ENCODE data around the gene GNB2.

The GNB2 gene

DNA sequence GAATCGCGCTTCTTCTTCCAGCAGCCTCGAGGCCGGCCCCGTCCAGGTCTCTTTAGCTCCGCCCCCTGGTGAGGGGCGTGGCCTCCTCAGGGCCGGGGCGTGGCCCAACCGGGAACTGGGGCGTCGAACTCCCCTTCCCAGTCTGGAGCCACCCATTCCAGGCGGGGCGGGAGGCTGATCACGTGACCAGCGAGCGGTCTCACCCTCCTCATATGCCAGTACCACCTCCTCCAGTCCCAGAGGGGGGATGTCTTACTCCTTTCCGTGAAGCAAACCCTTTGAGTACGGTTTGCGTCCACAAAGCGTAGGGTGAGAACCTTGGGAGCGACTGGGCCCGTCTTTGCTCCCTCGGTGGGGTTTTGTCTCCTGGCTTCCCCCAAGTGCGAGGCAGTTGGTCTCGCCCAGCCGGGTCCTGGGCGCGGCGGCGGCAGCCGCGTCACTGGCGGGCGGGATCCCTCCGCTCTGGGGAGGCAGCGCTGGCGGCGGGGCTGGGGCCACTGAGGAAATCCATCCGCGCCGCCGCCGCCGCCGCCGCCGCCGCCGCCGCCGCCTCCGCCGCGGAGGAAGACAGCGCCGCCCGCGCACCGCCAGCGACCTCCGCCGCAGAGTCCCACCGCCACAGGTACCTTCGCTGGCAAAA is at the start of gene GNB2:
Gene GNB2, plus strand, starts transcription at position 439 of the 640 bp plus-strand sequence. CDS start 2,526 bp downstream, outside the sequence.
- DNase-seq (ENCODE audit: low read depth in 2 of 2), result peak; percentile 97

DNA sequence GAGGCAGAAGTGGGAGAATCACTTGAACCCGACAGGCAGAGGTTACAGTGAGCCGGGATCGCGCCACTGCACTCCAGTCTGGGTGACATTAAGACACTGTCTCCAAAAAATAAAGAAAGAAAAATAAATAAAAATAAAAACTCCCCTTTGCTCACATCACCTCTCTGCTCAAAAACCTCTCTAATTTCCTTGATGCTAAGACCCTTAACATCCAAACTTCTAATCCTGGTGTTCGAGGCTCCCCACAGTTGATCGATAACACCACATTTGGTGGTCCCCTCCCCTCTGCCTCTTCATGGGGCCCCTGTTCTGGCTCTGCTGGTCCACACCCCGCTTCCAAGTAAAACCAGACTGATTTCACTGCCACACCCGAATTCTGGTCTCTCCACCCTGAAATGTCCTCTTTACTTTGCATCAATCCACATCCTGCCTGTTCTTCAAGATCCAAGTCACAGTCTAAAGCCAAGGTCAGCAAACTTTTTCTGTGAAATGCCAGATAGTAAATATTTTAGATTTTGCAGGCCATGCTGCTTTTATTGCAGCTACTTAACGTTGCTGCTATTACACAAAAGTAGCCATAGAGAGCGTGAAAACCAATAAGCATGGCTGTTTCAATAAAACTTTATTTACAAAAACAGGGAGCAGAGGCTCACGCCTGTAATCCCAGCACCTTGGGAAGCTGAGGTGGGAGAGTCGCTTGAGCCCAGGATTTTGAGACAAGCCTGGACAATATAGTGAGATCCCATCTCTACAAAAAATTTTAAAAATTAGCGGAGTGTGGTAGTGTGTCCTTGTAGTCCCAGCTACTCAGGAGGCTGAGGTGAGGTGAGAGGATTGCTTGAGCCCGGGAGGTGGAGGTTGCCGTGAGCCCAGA is 49.4 kb upstream of the GNB2 start:
- no peak for DNase-seq (ENCODE audit: low read depth in 2 of 2)

DNA sequence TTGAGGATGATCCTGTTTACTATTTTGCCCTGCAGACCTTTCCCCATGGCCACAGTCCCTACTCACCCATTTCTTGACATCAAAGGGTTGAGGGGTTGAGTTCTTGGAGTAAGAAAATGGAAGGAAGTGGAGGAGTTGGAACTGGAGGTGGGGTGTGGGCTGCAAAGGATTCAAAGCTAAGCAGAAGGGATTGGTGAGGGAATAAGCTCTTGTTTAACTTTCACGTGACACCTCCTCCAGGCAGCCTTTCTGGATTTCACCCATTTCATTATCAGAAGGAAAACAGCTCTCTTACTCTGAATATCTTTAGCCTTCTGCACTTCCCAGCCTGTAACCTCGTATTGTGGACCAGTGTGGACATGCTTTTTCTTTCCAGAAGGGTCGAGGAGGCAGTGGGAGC is 47.5 kb upstream of the GNB2 start:
- no peak for DNase-seq (ENCODE audit: low read depth in 2 of 2)

DNA sequence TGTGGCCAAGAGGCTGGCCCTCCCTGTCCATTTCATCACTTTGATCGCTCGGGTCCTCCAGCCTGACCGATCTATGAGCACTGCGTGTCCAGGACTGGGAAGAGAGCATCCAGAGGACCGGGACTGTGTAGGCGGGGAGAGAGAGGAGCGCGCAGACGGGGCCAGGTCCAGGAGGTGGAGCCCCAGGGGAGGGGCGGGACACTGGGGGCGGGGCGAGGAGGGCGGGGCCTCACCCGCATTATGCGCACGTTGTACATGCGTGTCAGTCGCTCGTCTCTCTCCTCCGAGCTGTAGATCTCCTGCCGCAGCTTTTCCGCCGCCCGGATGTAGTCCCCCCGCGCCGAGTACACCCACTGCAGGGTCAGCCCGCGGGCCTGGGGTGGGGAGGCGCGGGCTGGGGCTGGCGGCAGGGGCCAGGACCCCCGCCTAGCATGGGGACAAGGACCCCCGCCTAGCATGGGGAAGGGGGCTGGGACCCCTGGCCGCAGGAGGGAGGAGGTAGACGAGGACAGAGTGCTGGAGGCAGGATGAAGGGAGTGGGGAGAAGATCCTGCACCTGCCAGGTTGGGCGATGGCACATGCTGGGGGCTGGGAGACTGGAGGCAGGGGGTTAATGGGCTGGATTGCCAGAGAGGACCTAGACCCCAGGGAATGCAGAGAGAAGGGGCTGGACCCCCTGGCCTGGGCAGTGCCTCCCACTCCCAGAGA is 46.9 kb upstream of the GNB2 start:
- peak; percentile 82 to 89 for DNase-seq (ENCODE audit: low read depth in 2 of 2)

- DNase-seq (ENCODE audit: low read depth in 2 of 2), result no peak
These were observed 46.3 kb upstream of the GNB2 start for GRCh38 chr7:100627238-100627549.

- no peak for DNase-seq (ENCODE audit: low read depth in 2 of 2)
These were observed 44.3 kb upstream of the GNB2 start for GRCh38 chr7:100629117-100629716.

DNA sequence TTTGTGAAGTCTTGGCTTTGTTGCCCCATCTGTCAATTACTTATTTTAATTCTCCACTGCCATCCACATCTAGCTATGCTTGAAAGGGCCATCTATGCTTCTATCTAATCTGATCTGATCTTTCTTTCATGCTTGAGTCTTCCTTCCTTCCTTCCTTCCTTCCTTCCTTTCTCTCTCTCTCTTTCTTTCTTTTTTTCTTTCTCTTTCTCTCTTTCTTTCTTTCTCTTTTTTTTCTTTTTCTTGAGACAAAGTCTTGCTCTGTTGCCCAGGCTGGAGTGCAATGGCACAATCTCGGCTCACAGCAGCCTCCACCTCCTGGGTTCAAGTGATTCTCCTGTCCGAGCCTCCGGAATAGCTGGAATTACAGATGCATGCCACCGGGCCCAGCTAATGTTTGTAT is 43.5 kb upstream of the GNB2 start:
- no peak for DNase-seq (ENCODE audit: low read depth in 2 of 2)

- peak; percentile 49 to 58 for DNase-seq (ENCODE audit: low read depth in 2 of 2)
These were observed 40.4 kb upstream of the GNB2 start for GRCh38 chr7:100632951-100633717.

DNA sequence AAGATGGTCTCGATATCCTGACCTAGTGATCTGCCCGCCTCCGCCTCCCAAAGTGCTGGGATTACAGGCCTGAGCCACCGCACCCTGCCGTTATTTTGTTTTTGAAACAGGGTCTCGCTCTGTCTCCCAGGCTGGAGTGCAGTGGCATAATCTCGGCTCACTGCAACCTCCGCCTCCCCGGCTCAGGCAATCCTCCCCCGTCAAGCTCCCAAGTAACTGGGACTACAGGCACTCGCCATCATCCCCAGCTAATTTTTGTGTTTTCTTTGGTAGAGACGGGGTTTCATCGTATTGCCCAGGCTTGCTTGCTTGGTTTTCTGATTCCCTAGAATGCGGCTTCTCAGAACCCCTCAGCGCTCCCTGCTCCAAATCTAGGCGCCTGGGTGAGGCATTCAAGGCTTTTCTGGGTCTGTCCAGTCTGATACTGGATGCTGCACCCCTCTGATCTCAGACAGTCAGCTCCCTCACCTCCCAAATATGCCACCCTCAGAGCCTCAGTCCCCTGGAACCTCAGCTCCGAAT is 33.5 kb upstream of the GNB2 start:
- DNase-seq (ENCODE audit: low read depth in 2 of 2), result no peak

DNA sequence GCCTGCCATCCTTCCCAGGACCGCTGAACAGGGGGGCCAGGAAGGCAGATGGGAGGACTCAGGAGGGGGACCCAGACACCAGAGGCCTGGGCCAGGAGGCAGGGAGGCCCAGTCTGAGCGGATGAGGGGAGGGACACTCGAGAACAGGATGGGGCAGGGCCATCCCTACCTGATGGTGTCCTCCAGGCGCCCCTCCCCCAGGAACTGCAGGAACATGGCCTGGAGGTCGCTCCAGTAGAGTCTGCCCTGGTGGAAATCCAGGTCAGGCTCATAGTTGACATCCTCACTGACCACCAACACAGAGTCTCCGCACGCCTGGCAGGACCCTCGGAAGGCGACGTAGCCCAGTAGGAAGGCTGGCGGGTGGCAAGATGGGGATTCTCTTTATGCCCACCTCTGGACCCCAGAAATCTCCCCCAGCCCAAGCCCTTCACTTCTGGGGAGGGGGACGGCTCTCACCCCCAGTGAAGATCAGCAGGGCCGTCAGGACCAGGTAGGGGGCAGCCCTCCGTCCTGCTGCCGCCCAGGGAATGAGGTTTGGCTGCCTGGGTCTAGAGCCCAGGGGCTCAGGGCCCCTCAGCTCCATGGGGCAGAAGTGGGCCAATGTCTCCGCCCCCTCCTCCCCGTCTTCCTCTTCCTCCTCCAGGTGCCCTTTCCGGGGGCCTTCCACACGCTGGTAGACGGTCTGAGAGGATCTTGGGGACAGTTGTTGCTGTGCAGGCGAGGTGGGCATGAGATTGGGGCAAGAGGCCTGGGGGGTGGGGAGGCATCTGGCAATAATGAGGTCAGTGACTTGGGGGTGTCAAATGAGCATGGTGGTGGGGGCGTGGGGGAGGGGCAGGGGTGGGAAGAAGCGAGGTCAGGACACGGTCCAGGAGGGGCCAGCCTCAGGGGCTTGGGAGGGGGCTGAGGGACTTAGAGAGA is 32.8 kb upstream of the GNB2 start:
- no peak for DNase-seq (ENCODE audit: low read depth in 2 of 2)

- DNase-seq (ENCODE audit: low read depth in 2 of 2), result no peak
These were observed 32.1 kb upstream of the GNB2 start, which contains the start of gene TFR2 for GRCh38 chr7:100641463-100641859. Gene TFR2 (minus strand): TSS chr7:100641552. CDS start chr7:100641509, 43 bp downstream.

- no peak for DNase-seq (ENCODE audit: low read depth in 2 of 2)
These were observed 31.5 kb upstream of the GNB2 start for GRCh38 chr7:100641860-100642533.

GRCh38 chr7:100642534-100642907 is 31.0 kb upstream of the GNB2 start:
- DNase-seq (ENCODE audit: low read depth in 2 of 2), result no peak

DNA sequence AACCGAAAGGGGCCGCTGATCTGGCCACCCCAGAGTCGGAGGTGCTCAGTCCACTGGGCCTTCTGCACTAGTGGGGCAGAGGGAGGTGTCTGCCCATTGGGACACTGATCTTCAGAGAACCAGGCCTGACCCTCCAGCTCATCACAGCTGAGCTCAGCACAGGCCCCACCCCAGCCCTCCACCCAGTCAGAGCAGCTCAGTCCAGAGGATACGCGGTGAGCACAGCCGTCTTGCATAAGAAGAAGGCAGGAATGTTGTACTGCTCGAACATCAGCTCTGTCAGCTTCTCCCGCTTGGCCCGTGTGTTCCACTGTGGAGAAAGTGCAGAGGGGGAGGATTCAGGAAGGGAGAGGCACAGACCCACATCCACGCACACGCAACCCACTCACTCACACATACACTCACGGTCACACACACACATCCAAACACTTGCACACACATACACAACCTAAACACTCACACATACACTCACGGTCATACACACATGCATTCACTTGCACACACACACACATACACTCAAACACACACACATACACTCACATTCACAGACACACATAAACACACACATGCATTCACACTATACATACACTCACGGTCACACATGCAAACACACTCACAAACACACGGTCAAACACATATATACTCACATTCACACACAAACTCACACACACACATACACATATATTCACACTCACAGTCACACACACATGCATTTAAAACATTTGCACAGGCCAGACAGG is 23.5 kb upstream of the GNB2 start:
- DNase-seq (ENCODE audit: low read depth in 2 of 2), result no peak

DNA sequence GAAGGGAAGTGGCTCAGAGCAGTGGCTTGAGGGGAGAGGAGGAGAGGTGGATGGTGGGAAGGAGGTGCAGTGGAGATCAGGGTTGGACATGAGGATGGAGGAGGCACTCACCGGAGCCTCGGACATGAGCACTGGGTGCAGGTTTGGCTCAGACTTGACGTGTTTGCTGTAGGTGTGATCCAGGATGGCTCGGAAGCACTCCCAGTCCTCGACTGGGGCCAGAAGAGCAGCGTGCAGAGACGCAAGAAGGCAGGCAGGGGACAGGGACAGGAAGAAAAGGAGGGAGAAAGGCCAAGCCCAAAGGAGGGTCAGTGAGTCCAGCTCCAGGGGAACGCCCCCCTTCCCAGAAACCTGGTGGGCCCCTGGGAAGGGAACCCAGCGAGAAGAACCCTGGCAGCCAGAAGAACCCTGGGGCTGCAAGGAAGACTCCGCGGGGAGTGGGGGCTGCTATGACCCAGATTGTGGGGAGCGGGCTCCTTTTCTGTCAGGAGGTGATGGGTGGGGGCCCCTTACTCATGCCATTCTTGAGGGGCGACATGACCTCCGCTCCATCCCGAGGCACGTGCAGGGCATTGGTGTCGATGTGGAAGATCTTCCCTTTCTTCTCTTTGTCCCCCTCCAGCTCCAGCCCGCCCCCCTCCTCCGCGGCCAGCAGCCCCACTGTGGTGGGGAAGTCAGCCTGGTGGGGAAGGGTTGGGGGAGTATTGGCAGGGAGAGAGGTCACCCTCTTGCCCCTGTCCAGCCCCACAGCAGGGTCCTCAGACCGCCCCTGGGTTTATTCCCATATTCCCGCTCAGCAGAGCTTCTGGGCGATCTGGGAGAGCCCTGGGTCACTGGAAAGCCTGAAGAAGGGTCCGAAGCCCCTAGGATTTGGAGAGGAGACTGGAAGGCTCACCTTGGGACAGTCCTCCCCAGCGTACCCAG is 18.4 kb upstream of the GNB2 start:
- no peak for DNase-seq (ENCODE audit: low read depth in 2 of 2)

- peak; percentile 41 to 58 for DNase-seq (ENCODE audit: low read depth in 2 of 2)
These were observed 17.4 kb upstream of the GNB2 start, which contains the start of gene ACTL6B for GRCh38 chr7:100655908-100656674. Gene ACTL6B (minus strand): TSS chr7:100656448. CDS start chr7:100656354, 94 bp downstream.
